LNCaP clone FGC (cell line): ENCODE data around the gene SLC36A1.

Experiments
- DNase-seq: peaks from one replicate; pipeline ENCODE4 v3.0.0-alpha.2; 2011; ENCODE audit warnings: low read depth
- H3K4me3 ChIP-seq: 2 replicates; pipeline ENCODE4 v1.5.1; 2011; ENCODE audit warnings: mild to moderate bottlenecking, low read depth, low read length, control low read depth
- TF ChIP-seq, protein P1 (sequence below): IDR thresholded peaks from 2 replicates; pipeline ENCODE4 v1.5.1; 2012; ENCODE audit warnings: mild to moderate bottlenecking; ENCODE audit not compliant: control insufficient read depth, insufficient read depth; ENCODE audit errors: extremely low read depth

The SLC36A1 gene

GRCh38 chr5:151493665-151494064 is 46.3 kb downstream of the SLC36A1 start:
- H3K4me3 ChIP-seq = no peak overlapping the region
- no peak for DNase-seq
- TF ChIP-seq, protein P1, sequence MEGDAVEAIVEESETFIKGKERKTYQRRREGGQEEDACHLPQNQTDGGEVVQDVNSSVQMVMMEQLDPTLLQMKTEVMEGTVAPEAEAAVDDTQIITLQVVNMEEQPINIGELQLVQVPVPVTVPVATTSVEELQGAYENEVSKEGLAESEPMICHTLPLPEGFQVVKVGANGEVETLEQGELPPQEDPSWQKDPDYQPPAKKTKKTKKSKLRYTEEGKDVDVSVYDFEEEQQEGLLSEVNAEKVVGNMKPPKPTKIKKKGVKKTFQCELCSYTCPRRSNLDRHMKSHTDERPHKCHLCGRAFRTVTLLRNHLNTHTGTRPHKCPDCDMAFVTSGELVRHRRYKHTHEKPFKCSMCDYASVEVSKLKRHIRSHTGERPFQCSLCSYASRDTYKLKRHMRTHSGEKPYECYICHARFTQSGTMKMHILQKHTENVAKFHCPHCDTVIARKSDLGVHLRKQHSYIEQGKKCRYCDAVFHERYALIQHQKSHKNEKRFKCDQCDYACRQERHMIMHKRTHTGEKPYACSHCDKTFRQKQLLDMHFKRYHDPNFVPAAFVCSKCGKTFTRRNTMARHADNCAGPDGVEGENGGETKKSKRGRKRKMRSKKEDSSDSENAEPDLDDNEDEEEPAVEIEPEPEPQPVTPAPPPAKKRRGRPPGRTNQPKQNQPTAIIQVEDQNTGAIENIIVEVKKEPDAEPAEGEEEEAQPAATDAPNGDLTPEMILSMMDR = no peak

GRCh38 chr5:151495320-151495719 is 47.9 kb downstream of the SLC36A1 start:
- DNase-seq = no peak
- TF ChIP-seq, protein P1 = no peak
- H3K4me3 ChIP-seq = no peak overlapping the region

DNA sequence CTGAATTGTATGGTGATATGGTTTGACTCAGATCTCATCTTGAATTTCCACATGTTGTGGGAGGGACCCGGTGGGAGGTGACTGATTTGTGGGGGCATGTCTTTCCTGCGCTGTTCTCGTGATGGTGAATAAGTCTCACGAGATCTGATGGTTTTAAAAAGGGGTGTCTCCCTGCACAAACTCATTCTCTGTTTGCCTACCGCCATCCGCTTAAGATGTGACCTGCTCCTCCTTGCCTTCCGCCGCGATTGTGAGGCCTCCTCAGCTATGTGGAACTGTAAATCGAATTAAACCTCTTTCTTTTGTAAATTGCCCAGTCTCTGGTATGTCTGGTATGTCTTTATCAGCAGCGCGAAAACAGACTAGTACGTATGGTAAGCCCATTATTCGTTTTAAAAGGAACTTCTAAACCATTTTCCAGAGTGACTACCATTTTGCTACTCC is 48.7 kb downstream of the SLC36A1 start:
- H3K4me3 ChIP-seq = no peak overlapping the region
- TF ChIP-seq, protein P1 = no peak
- no peak for DNase-seq

- DNase-seq = no peak
- TF ChIP-seq, protein P1 = no peak
- no peak overlapping the region for H3K4me3 ChIP-seq
Measured at GRCh38 chr5:151497391-151498002, 50.1 kb downstream of the SLC36A1 start.

- TF ChIP-seq, protein P1 = no peak
- H3K4me3 ChIP-seq = no peak overlapping the region
- DNase-seq = no peak
Measured at GRCh38 chr5:151498395-151499155, 51.2 kb downstream of the SLC36A1 start.

DNA sequence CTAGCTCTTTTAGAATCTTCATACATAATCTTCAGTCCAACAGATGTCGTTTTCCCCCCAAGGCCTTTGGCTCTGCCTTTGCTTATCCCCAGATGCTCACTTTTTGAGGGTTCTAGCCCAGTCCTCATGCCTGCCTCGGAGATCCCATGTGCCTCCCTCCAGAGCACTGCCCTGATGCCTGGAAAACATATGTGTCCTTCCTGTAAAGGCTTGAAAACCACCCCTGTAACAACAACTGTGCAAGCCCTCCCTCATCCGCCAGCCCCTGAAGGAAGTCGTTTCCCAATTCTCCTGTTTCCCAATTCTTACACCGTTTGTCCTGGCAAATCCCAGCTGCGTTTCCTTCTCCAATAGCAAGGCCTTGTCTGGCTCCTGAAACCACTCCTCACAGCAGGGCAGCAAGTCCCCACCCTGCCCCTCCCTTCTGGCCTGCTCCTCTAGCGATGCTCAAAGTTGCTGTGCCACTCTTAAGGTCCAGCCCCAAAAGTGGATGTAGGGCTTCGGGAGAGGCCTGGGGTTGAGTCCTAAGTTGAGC is 52.2 kb downstream of the SLC36A1 start:
- DNase-seq = no peak
- TF ChIP-seq, protein P1 = no peak
- no peak overlapping the region for H3K4me3 ChIP-seq
